HG03095 (cell line): Measurements from ENCODE around the gene SLC17A3.

Experiments
- ATAC-seq: cut with Tn5 transposase; IDR thresholded peaks from one replicate; pipeline ENCODE4 v1.9.1; 2021; ENCODE audit warnings: moderate library complexity; ENCODE audit not compliant: unreplicated experiment

SLC17A3 gene

GRCh38 chr6:25835442-25836283 is 38.4 kb downstream of the SLC17A3 start:
- no peak for ATAC-seq

DNA sequence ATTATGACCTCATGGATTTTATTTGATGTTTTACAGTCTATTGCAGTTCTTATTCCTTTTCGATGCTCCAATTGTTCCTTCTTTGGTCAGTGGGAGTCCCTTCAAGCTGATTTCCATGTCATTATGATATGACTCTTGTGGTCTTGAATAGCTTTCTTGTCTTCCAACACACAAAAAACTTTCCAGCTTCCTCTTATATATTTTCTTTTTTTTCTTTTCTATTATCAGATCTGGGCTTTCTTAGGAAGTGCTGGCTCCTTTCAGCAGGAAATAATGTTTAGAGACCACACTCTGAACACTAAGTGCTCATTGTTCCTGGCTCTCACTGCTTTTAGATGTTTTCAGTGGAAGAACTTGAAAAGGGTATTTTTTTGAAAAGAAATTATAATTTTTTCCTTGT is 39.1 kb downstream of the SLC17A3 start:
- no peak for ATAC-seq

DNA sequence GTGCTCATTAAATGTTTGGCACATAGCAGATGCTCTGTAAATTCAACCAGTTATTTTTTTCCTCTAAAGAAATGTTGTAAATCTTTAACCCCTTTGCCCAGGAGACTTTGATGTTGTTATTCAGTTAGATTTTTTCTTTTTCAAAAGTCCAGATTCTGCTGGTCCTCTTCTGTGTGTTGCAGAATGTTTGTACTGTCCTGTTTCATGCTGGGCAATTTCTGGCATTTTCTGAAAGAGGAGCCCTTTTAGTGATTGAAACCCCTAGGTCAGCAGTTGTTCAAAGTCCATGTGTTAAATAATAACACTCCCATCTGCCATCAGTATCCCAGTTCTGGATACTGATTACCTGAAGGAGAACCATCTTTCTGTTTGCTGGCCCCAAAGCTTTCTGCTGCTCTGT is 40.9 kb downstream of the SLC17A3 start:
- no peak for ATAC-seq

DNA sequence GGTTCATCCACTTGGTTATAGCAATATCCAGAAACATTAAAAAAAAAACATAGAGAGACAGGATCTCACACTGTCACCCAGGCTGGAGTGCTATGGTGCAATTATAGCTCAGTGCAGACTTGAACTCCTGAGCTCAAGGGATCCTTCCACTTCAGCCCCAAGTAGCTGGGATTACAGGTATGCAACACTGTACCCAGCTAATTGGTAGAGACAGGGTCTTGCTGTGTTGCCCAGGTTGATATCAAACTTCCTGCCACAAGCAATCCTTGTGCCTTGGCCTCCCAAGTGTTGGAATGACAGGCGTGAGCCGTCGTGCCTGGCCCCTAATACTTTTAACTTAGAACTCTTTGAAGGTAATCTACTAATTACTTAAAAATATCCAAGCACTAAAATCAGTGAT is 41.4 kb downstream of the SLC17A3 start:
- ATAC-seq = no peak

GRCh38 chr6:25832307-25832662 is 41.8 kb downstream of the SLC17A3 start:
- no peak for ATAC-seq

- ATAC-seq = no peak
Observed at GRCh38 chr6:25831532-25832306, 42.3 kb downstream of the SLC17A3 start, which contains the start of gene SLC17A1. SLC17A1 (minus strand) TSS chr6:25832052; CDS start chr6:25830557, 1,495 bp downstream.

GRCh38 chr6:25830458-25830857 is 43.6 kb downstream of the SLC17A3 start:
- ATAC-seq = no peak

GRCh38 chr6:25829375-25829774 is 44.7 kb downstream of the SLC17A3 start:
- no peak for ATAC-seq

DNA sequence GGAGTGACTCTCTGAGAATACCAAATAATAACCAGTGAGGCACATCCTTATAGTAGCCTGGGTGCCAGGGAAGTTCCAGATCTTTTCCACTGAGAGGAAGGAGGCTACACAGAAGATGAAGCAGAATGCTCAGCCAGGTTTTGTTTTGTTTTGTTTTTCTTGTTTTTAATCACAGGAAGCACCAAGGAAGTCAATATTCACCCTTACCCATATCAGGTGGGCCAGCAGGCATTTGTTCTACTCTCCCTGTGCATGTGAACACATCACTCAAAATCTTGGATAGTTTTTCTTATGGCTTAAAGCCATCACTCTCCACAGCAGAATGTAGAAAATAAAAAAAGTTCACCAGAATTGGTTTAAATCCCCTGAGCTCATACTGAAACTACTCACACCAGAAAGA is 52.7 kb downstream of the SLC17A3 start:
- no peak for ATAC-seq

GRCh38 chr6:25816252-25816651 is 57.8 kb downstream of the SLC17A3 start:
- no peak for ATAC-seq

GRCh38 chr6:25815194-25815593 is 58.8 kb downstream of the SLC17A3 start:
- ATAC-seq = no peak

GRCh38 chr6:25804804-25805203 is 69.2 kb downstream of the SLC17A3 start:
- no peak for ATAC-seq

- no peak for ATAC-seq
Observed at GRCh38 chr6:25801436-25801835, 72.6 kb downstream of the SLC17A3 start.
